Mesenchymal stem cell (in vitro differentiated cells and primary cell): ENCODE measurements around the gene TMEM248.
A peak's percentile ranks its signal among the peaks of the same experiment; 100 is the strongest.

ENCODE experiments used
- DNase-seq: peaks from one replicate; pipeline ENCODE4 v3.0.0-alpha.2; 2013
- H2AFZ ChIP-seq: one replicate; pipeline ENCODE4 v1.6.1; 2013; ENCODE audit warnings: low read depth, mild to moderate bottlenecking, control low read depth, inconsistent platforms, low read length, moderate library complexity
- H2AK5ac ChIP-seq: 2 replicates; pipeline ENCODE4 v1.6.1; 2013; ENCODE audit warnings: low read length, moderate library complexity, mild to moderate bottlenecking, inconsistent platforms; ENCODE audit not compliant: severe bottlenecking
- H2BK120ac ChIP-seq: one replicate; pipeline ENCODE4 v1.6.1; 2013; ENCODE audit warnings: low read depth, mild to moderate bottlenecking, inconsistent platforms, low read length, moderate library complexity
- H2BK12ac ChIP-seq, 2 experiments: one replicate each; pipeline ENCODE4 v1.6.1; 2013; ENCODE audit warnings: inconsistent platforms in 2 of 2, low read length in 2 of 2, mild to moderate bottlenecking in 2 of 2, moderate library complexity in 2 of 2, control low read depth in 1 of 2
- H2BK15ac ChIP-seq: one replicate; pipeline ENCODE4 v1.6.1; 2013; ENCODE audit warnings: mild to moderate bottlenecking, low read depth, inconsistent platforms; ENCODE audit not compliant: poor library complexity, severe bottlenecking
- H2BK5ac ChIP-seq: 2 replicates; pipeline ENCODE4 v1.6.1; 2013; ENCODE audit warnings: low read depth, mild to moderate bottlenecking, low read length, control low read depth, inconsistent platforms; ENCODE audit not compliant: poor library complexity, severe bottlenecking
- H3K14ac ChIP-seq, 2 experiments: one replicate each; pipeline ENCODE4 v1.6.1; 2013; ENCODE audit warnings: inconsistent platforms in 2 of 2, low read length in 2 of 2, control low read depth in 1 of 2, mild to moderate bottlenecking in 1 of 2, moderate library complexity in 1 of 2
- H3K18ac ChIP-seq, 2 experiments: one replicate each; pipeline ENCODE4 v1.6.1; 2013; ENCODE audit warnings: inconsistent platforms in 2 of 2, low read length in 2 of 2, control low read depth in 1 of 2, low read depth in 1 of 2, mild to moderate bottlenecking in 1 of 2
- H3K23ac ChIP-seq, 2 experiments: one replicate each; pipeline ENCODE4 v1.6.1; 2013; ENCODE audit warnings: inconsistent platforms in 2 of 2, low read length in 2 of 2, mild to moderate bottlenecking in 2 of 2, moderate library complexity in 2 of 2, control low read depth in 1 of 2
- H3K27ac ChIP-seq: 2 replicates; pipeline ENCODE4 v1.5.1; 2013; ENCODE audit warnings: mild to moderate bottlenecking, moderate library complexity, low read length, control low read depth, inconsistent platforms; ENCODE audit not compliant: poor library complexity, severe bottlenecking
- H3K27me3 ChIP-seq, 2 experiments: 2 replicates each; pipeline versions ENCODE4 v1.6.1 to v1.7.0; 2013; ENCODE audit warnings: low read length in 2 of 2, mild to moderate bottlenecking in 2 of 2, moderate library complexity in 2 of 2, control low read depth in 1 of 2, inconsistent platforms in 1 of 2; ENCODE audit not compliant: control insufficient read depth in 1 of 2, insufficient read depth in 1 of 2
- H3K36me3 ChIP-seq, 2 experiments: 2 replicates each; pipeline versions ENCODE4 v1.6.1 to v1.7.0; 2013; ENCODE audit warnings: low read length in 2 of 2, control low read depth in 1 of 2, inconsistent platforms in 1 of 2, low read depth in 1 of 2, mild to moderate bottlenecking in 1 of 2; ENCODE audit not compliant: insufficient read depth in 2 of 2, control insufficient read depth in 1 of 2
- H3K4ac ChIP-seq, 2 experiments: one replicate each; pipeline ENCODE4 v1.6.1; 2013; ENCODE audit warnings: inconsistent platforms in 2 of 2, low read length in 2 of 2, mild to moderate bottlenecking in 2 of 2, moderate library complexity in 2 of 2, control low read depth in 1 of 2, low read depth in 1 of 2
- H3K4me1 ChIP-seq: 2 replicates; pipeline ENCODE4 v1.6.1; 2013; ENCODE audit warnings: low read depth, low read length, control low read depth; ENCODE audit not compliant: control insufficient read depth, insufficient read depth
- H3K4me2 ChIP-seq: 2 replicates; pipeline ENCODE4 v1.6.1; 2013; ENCODE audit warnings: low read length, mild to moderate bottlenecking, inconsistent platforms; ENCODE audit not compliant: poor library complexity, severe bottlenecking
- H3K4me3 ChIP-seq, 2 experiments: 2 replicates each; pipeline versions ENCODE4 v1.5.1 to v1.7.0; 2013; ENCODE audit warnings: low read length in 2 of 2, mild to moderate bottlenecking in 2 of 2, control low read depth in 1 of 2, low read depth in 1 of 2; ENCODE audit not compliant: insufficient read depth in 1 of 2
- H3K79me1 ChIP-seq: replicated peaks from 2 replicates; pipeline ENCODE4 v1.6.1; 2013; ENCODE audit warnings: mild to moderate bottlenecking, control low read depth, low read length, inconsistent platforms; ENCODE audit not compliant: poor library complexity, severe bottlenecking
- H3K9ac ChIP-seq: 2 replicates; pipeline ENCODE4 v1.7.0; 2013; ENCODE audit warnings: mild to moderate bottlenecking, low read length, moderate library complexity
- H3K9me3 ChIP-seq: 2 replicates; pipeline ENCODE4 v1.7.0; 2013; ENCODE audit warnings: mild to moderate bottlenecking, low read length; ENCODE audit not compliant: control insufficient read depth
- H4K8ac ChIP-seq: one replicate; pipeline ENCODE4 v1.6.1; 2013; ENCODE audit warnings: inconsistent platforms, mild to moderate bottlenecking, low read length, moderate library complexity
- H4K91ac ChIP-seq: one replicate; pipeline ENCODE4 v1.6.1; 2013; ENCODE audit warnings: mild to moderate bottlenecking, low read length, inconsistent platforms
- WGBS: methylation state at CpG from one replicate; pipeline ENCODE4 v1.1.7; 2013; ENCODE audit warnings: mixed read lengths; 5-methylcytosine and 5-hydroxymethylcytosine counted together

TMEM248 gene

DNA sequence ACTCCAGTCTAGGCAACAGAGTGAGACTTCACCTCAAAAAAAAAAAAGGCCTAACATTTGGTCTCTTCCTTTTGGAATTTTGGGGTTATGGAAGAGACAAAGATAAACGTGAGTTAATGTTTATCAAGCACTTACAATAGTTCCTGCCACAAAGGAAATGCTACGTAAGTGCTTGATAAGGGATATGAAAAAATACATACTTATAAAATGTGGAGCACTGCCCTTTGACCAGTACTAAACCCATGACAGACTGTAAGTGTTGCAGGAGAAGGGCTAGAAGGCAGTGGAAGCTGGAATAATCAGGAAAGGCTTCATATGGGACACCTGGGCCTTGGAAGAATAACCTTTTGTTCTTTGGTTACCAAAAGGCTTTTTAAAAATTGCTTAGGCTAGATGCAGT, 25.5 kb downstream of the TMEM248 start:
- Histone ChIP-seq H3K27ac (no peak overlapping the region), H2BK5ac (no peak overlapping the region), H2BK12ac (no peak overlapping the region), H3K36me3 (peaks cover 48 to 85% of the 10 kb centered on the region in 2 experiments), H3K4me3 (no peak overlapping the region), H2AK5ac (no peak overlapping the region), H4K8ac (no peak overlapping the region), H3K27me3 (no peaks in the 10 kb centered on the region), H3K18ac (no peak overlapping the region), H2BK15ac (no peak overlapping the region), H3K4ac (no peak overlapping the region), H3K4me2 (no peak overlapping the region), H3K14ac (no peak overlapping the region), H4K91ac (no peak overlapping the region), H3K9me3 (no peaks in the 10 kb centered on the region), H2BK120ac (no peak overlapping the region), H3K23ac (no peak overlapping the region), H2AFZ (no peak overlapping the region), H3K9ac (no peak overlapping the region), H3K4me1 (peaks cover 5% of the 10 kb centered on the region), H3K79me1 (peaks cover 20% of the 10 kb centered on the region)
- no peak for DNase-seq
- WGBS: no CpG with 5 or more reads among the region's 2 CpGs

DNA sequence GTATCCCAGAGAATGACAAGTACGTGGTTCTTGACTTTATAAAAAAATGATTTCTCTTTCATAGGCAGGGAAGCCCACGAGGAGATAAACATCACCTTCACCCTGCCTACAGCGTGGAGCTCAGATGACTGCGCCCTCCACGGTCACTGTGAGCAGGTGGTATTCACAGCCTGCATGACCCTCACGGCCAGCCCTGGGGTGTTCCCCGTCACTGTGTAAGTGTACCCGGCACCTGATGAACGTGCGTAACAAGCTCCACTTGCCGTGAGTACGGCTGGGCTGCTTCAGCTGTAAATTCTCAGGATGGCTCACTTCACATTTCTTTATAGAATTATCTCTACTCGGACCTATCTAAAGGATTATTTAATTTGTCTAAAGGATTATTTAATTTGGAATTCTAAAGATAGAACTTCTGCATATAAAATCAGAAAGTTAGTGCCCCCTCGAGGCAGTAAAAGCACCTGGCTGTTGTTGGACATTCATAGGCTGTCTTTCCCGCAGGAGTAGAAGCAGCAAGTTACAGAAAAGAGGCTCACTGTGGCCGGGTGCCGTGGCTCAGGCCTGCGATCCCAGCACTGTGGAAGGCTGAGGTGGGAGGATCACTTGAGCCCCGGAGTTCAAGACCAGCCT, 27.6 kb downstream of the TMEM248 start:
- H2BK15ac ChIP-seq: no peak overlapping the region
- H2AK5ac ChIP-seq: no peak overlapping the region
- no peak overlapping the region for H3K18ac ChIP-seq
- H3K23ac ChIP-seq: no peak overlapping the region
- no peak overlapping the region for H4K91ac ChIP-seq
- H2BK12ac ChIP-seq: no peak overlapping the region
- no peak for DNase-seq
- no peak overlapping the region for H2BK5ac ChIP-seq
- 98% methylated on average over 14 of the region's 19 CpGs for WGBS
- no peaks in the 10 kb centered on the region for H3K27me3 ChIP-seq
- H3K4me1 ChIP-seq: peaks cover 18% of the 10 kb centered on the region
- no peaks in the 10 kb centered on the region for H3K9me3 ChIP-seq
- no peak overlapping the region for H3K27ac ChIP-seq
- H3K4me2 ChIP-seq: no peak overlapping the region
- H4K8ac ChIP-seq: no peak overlapping the region
- no peak overlapping the region for H2AFZ ChIP-seq
- H3K36me3 ChIP-seq: peaks cover 51 to 82% of the 10 kb centered on the region in 2 experiments
- H3K9ac ChIP-seq: no peak overlapping the region
- peaks cover 14% of the 10 kb centered on the region for H3K79me1 ChIP-seq
- no peak overlapping the region for H3K4me3 ChIP-seq
- H3K4ac ChIP-seq: no peak overlapping the region
- H3K14ac ChIP-seq: no peak overlapping the region
- no peak overlapping the region for H2BK120ac ChIP-seq

DNA sequence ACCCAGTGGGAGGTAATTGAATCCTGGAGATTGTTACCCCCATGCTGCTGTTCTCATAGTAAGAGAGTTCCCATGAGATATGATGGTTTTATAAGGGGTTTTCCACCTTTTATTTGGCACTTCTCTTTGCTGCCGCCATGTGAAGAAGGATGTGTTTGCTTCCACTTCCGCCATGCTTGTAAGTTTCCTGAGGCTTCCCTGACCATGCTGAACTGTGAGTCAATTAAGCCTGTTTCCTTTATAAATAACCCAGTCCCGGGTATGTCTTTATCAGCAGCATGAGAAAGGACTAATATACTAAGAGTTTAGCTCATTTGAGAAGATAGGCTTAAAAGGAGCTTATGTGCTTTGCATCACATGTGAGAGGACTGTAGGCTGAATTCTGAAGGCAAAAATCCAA, 29.3 kb downstream of the TMEM248 start:
- no peak overlapping the region for H3K4ac ChIP-seq
- no peak overlapping the region for H3K14ac ChIP-seq
- peaks cover 21% of the 10 kb centered on the region for H3K4me1 ChIP-seq
- 96% methylated on average over 2 of the region's 3 CpGs for WGBS
- no peak overlapping the region for H3K4me3 ChIP-seq
- H2BK15ac ChIP-seq: no peak overlapping the region
- H3K27me3 ChIP-seq: no peaks in the 10 kb centered on the region
- H3K18ac ChIP-seq: peak overlapping the region in 1 of 2 experiments; percentile 10
- H3K36me3 ChIP-seq: peaks cover 45 to 82% of the 10 kb centered on the region in 2 experiments
- H3K4me2 ChIP-seq: no peak overlapping the region
- no peaks in the 10 kb centered on the region for H3K9me3 ChIP-seq
- H2BK12ac ChIP-seq: no peak overlapping the region
- no peak overlapping the region for H4K91ac ChIP-seq
- H3K79me1 ChIP-seq: peaks cover 19% of the 10 kb centered on the region
- no peak overlapping the region for H2AK5ac ChIP-seq
- H2AFZ ChIP-seq: no peak overlapping the region
- no peak overlapping the region for H2BK120ac ChIP-seq
- DNase-seq: peak; percentile 44
- no peak overlapping the region for H4K8ac ChIP-seq
- H3K23ac ChIP-seq: no peak overlapping the region
- H3K9ac ChIP-seq: no peak overlapping the region
- no peak overlapping the region for H3K27ac ChIP-seq
- no peak overlapping the region for H2BK5ac ChIP-seq

DNA sequence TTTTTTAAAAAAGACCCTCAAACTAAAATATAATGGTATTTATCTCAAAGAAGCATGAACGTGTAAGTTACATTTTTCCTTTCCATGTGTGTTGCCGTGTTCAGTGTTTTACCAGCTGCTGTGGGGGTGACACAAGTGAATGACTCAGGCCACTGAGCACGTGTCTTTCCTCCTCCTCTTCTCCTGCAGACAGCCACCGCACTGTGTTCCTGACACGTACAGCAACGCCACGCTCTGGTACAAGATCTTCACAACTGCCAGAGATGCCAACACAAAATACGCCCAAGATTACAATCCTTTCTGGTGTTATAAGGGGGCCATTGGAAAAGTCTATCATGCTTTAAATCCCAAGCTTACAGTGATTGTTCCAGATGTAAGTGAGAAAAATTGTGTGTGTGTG, 29.7 kb downstream of the TMEM248 start:
- H3K4ac ChIP-seq: no peak overlapping the region
- H3K23ac ChIP-seq: no peak overlapping the region
- no peaks in the 10 kb centered on the region for H3K27me3 ChIP-seq
- H3K4me1 ChIP-seq: peaks cover 21% of the 10 kb centered on the region
- no peak overlapping the region for H3K4me3 ChIP-seq
- peak overlapping the region in 1 of 2 experiments; percentile 22 for H3K18ac ChIP-seq
- H3K9ac ChIP-seq: no peak overlapping the region
- WGBS: 83% methylated on average over 3 of the region's 8 CpGs
- H2AFZ ChIP-seq: no peak overlapping the region
- DNase-seq: peak; percentile 77
- no peak overlapping the region for H3K4me2 ChIP-seq
- peak overlapping the region; percentile 35 for H3K27ac ChIP-seq
- H2BK12ac ChIP-seq: no peak overlapping the region
- H2BK15ac ChIP-seq: no peak overlapping the region
- no peak overlapping the region for H3K14ac ChIP-seq
- H4K8ac ChIP-seq: no peak overlapping the region
- H2BK120ac ChIP-seq: no peak overlapping the region
- H2BK5ac ChIP-seq: no peak overlapping the region
- peaks cover 23% of the 10 kb centered on the region for H3K79me1 ChIP-seq
- H4K91ac ChIP-seq: peak overlapping the region; percentile 87
- H2AK5ac ChIP-seq: no peak overlapping the region
- no peaks in the 10 kb centered on the region for H3K9me3 ChIP-seq
- peaks cover 49 to 83% of the 10 kb centered on the region in 2 experiments for H3K36me3 ChIP-seq
